Measurements from ENCODE around the gene EIF2B1.

GRCh38 chr12:123659996-123660727 lies 26.7 kb upstream of the EIF2B1 start:
- no peak for TF ChIP-seq CSRNP3 (CRISPR knock-in tag; IDR thresholded peaks at IDR 0.05)
- no peak for TF ChIP-seq PATZ1 (CRISPR knock-in tag; IDR thresholded peaks at IDR 0.05; ENCODE audit: borderline replicate concordance)
- TF ChIP-seq ZC3H10 (CRISPR knock-in tag; IDR thresholded peaks at IDR 0.05) = no peak
